Stimulated activated CD4-positive, alpha-beta T cell treated with anti-CD3 and anti-CD28 coated beads, TNF-alpha, amount 100 ng/mL, for 24 hours (primary cell): ENCODE results near the gene BRINP3.
"Not testable (repeated sequence)": the region's sequence is repeated elsewhere in the genome, so short reads cannot be mapped to it uniquely, and the experiment has no call there.

ENCODE experiments used
- DNase-seq, 3 experiments: peaks; one replicate each; pipeline ENCODE4 v3.0.0-alpha.2; 2020; ENCODE audit warnings: low read depth in 3 of 3

Gene BRINP3

GRCh38 chr1:190477762-190478148 lies at the start of gene BRINP3:
BRINP3 (minus strand) TSS chr1:190477864.
- DNase-seq, result no peak

- DNase-seq, result no peak
Measured at GRCh38 chr1:190511554-190511953, 33.9 kb upstream of the BRINP3 start.

GRCh38 chr1:190507357-190507756 lies 29.7 kb upstream of the BRINP3 start:
- no peak for DNase-seq

- DNase-seq, result not testable (repeated sequence)
Measured at GRCh38 chr1:190504539-190504938, 26.9 kb upstream of the BRINP3 start.

GRCh38 chr1:190497565-190497964 lies 19.9 kb upstream of the BRINP3 start:
- no peak for DNase-seq

- DNase-seq, result no peak
Measured at GRCh38 chr1:190494451-190494850, 16.8 kb upstream of the BRINP3 start.

- no peak for DNase-seq
Measured at GRCh38 chr1:190491404-190491803, 13.7 kb upstream of the BRINP3 start.

- DNase-seq, result no peak
Measured at GRCh38 chr1:190484045-190484444, 6.4 kb upstream of the BRINP3 start.

- no peak for DNase-seq
Measured at GRCh38 chr1:190480231-190480630, 2.6 kb upstream of the BRINP3 start.

GRCh38 chr1:190479516-190479915 lies 1.9 kb upstream of the BRINP3 start:
- DNase-seq, result no peak

GRCh38 chr1:190479050-190479397 lies 1.4 kb upstream of the BRINP3 start:
- no peak for DNase-seq

GRCh38 chr1:190478149-190479049 lies 735 bp upstream of the BRINP3 start:
- DNase-seq, result no peak

- no peak for DNase-seq
Measured at GRCh38 chr1:190476806-190477205, 858 bp downstream of the BRINP3 start.

GRCh38 chr1:190476321-190476720 lies 1.3 kb downstream of the BRINP3 start:
- no peak for DNase-seq

- no peak for DNase-seq
Measured at GRCh38 chr1:190475421-190476141, 2.1 kb downstream of the BRINP3 start.

GRCh38 chr1:190474650-190475211 lies 2.9 kb downstream of the BRINP3 start:
- DNase-seq, result no peak

GRCh38 chr1:190474010-190474409 lies 3.7 kb downstream of the BRINP3 start:
- DNase-seq, result no peak

GRCh38 chr1:190472494-190472893 lies 5.2 kb downstream of the BRINP3 start:
- no peak for DNase-seq

- DNase-seq, result no peak
Measured at GRCh38 chr1:190472042-190472441, 5.6 kb downstream of the BRINP3 start.

- DNase-seq, result no peak
Measured at GRCh38 chr1:190464690-190465089, 13.0 kb downstream of the BRINP3 start.

GRCh38 chr1:190456129-190456528 lies 21.5 kb downstream of the BRINP3 start:
- no peak for DNase-seq

- DNase-seq, result no peak
Measured at GRCh38 chr1:190455631-190456030, 22.0 kb downstream of the BRINP3 start.

- no peak for DNase-seq
Measured at GRCh38 chr1:190453550-190453949, 24.1 kb downstream of the BRINP3 start.
